Colonic mucosa (tissue), 4 donors: ENCODE results near the gene ADCY7. TPM values are rescaled to one million over a fixed set of nuclear protein-coding genes. Genes with fewer than 3 reads are reported as not detected.

Experiments used
- DNase-seq: peaks from one replicate; pipeline ENCODE4 v3.0.0-alpha.2; 2020
- H3K27ac ChIP-seq: fragments of 200-600 bp; one replicate; pipeline ENCODE4 v1.8.0; 2021
- H3K27me3 ChIP-seq: fragments of 200-600 bp; one replicate; pipeline ENCODE4 v1.8.0; 2021
- H3K36me3 ChIP-seq: fragments of 200-600 bp; one replicate; pipeline ENCODE4 v1.8.0; 2021
- H3K4me1 ChIP-seq: fragments of 200-600 bp; one replicate; pipeline ENCODE4 v1.8.0; 2021; ENCODE audit warnings: mild to moderate bottlenecking
- H3K4me3 ChIP-seq: fragments of 200-600 bp; one replicate; pipeline ENCODE4 v1.8.0; 2021
- H3K9ac ChIP-seq, 2 donors: one replicate each; pipeline ENCODE4 v1.7.0; 2013; ENCODE audit warnings: control low read depth in 2 of 2, low read depth in 2 of 2, low read length in 2 of 2
- H3K9me3 ChIP-seq: fragments of 200-600 bp; one replicate; pipeline ENCODE4 v1.8.0; 2021
- intact Hi-C: fragments of 100-400 bp; cut with DNase I; formaldehyde crosslinking; loops from one replicate; pipeline ENCODE4 v1.14.1; 2022
- microRNA-seq: library from miRNA; unstranded; fragments of <30 nt; microRNA quantifications from one replicate; pipeline ENCODE4, GENCODE V29; 2019
- total RNA-seq, 2 donors: library from RNA; stranded (reverse); fragmentation: NEBNext Ultra II Directional in 1 of 2; extraction: Animal tissue kit (Norgen Biotek cat#: 25700) in 1 of 2; gene quantifications; one replicate each; pipeline ENCODE4 v1.2.1, GENCODE V29; 2021
- TF ChIP-seq, protein P1 (sequence below): fragments of 200-600 bp; IDR thresholded peaks from one replicate; pipeline ENCODE4 v1.8.0; 2022; ENCODE audit warnings: antibody characterized with exemption, mild to moderate bottlenecking
- donor health status: healthy.
- donor health status: DM: no; HTN: no; CAD: no.
- donor health status: DM: no; HTN: no; CAD: no.

ADCY7 gene
- total RNA-seq, 2 donors from 2014 or later = 15.8 to 19.2 TPM

DNA sequence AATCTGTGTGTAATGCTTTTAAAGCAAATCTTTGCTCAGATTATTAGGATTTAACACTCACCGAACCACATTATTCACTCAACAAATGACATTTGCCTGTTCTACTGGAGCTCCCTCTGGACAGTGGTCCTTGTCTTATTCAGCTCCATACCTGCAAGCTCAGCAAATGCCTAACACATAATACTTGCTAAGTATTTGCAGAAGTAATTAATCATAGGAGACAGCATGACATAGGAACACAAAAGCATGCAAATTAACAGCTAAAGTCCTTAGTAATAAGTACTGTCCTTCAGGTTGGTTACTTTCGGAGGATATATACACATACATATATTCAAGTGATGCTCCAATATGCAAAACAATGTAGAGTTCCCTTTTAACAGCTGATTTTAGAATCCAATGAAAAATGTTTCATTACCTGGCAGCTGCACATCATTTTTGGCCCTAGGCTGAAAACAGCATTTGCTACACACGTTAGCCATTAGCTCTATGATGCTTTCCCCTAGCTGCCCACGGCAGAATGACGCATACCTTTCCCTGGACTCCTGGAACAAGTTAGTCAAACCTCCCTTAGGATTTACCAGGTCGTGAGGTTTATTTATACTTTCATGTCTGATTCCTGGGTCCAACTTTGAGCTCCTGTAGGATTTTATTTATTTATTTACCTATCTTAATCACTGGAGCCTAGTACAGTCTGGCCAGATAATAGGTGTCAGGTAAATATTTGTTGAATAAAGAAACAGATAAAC lies 93.9 kb downstream of the ADCY7 start:
- H3K9me3 ChIP-seq = no peaks in the 10 kb centered on the region
- H3K27me3 ChIP-seq = no peaks in the 10 kb centered on the region
- intact Hi-C loops = loop anchor here (5.0 to 10.0 kb wide), 2 partner anchors 115 to 333 kb away; partner anchors contain the start of gene CNEP1R1
- no peak overlapping the region for H3K9ac ChIP-seq
- H3K4me3 ChIP-seq = no peak overlapping the region
- no peaks in the 10 kb centered on the region for H3K4me1 ChIP-seq
- H3K27ac ChIP-seq = no peak overlapping the region
- no peaks in the 10 kb centered on the region for H3K36me3 ChIP-seq
- TF ChIP-seq, protein P1, sequence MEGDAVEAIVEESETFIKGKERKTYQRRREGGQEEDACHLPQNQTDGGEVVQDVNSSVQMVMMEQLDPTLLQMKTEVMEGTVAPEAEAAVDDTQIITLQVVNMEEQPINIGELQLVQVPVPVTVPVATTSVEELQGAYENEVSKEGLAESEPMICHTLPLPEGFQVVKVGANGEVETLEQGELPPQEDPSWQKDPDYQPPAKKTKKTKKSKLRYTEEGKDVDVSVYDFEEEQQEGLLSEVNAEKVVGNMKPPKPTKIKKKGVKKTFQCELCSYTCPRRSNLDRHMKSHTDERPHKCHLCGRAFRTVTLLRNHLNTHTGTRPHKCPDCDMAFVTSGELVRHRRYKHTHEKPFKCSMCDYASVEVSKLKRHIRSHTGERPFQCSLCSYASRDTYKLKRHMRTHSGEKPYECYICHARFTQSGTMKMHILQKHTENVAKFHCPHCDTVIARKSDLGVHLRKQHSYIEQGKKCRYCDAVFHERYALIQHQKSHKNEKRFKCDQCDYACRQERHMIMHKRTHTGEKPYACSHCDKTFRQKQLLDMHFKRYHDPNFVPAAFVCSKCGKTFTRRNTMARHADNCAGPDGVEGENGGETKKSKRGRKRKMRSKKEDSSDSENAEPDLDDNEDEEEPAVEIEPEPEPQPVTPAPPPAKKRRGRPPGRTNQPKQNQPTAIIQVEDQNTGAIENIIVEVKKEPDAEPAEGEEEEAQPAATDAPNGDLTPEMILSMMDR = no peak
- DNase-seq = no peak

DNA sequence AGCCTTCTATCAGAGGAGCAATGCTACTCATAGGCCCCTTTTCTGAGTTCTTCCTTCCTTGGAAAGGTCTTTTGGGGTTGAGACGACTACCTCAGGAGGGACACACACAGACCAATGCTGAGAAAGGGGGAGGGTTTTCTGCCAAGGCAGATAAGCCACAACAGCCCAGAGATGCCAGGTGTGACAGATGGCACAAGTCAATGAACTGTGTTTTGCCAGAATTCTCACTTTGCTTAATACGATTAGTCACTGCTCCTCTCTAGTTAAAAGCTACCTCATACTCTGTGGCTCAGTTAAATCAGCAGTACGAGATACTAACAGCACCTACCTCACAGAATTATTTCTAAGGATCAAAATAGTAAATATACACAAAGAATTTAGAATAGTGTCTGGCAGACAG lies 94.4 kb downstream of the ADCY7 start:
- Histone ChIP-seq H3K27me3 (no peaks in the 10 kb centered on the region), H3K36me3 (no peaks in the 10 kb centered on the region), H3K27ac (no peak overlapping the region), H3K9me3 (no peaks in the 10 kb centered on the region), H3K4me1 (no peaks in the 10 kb centered on the region), H3K9ac (no peak overlapping the region), H3K4me3 (no peak overlapping the region)
- TF ChIP-seq, protein P1 = no peak
- DNase-seq = no peak
- intact Hi-C loops = loop anchor here (5.0 to 10.0 kb wide), 2 partner anchors 116 to 333 kb away; partner anchors contain the start of gene CNEP1R1

DNA sequence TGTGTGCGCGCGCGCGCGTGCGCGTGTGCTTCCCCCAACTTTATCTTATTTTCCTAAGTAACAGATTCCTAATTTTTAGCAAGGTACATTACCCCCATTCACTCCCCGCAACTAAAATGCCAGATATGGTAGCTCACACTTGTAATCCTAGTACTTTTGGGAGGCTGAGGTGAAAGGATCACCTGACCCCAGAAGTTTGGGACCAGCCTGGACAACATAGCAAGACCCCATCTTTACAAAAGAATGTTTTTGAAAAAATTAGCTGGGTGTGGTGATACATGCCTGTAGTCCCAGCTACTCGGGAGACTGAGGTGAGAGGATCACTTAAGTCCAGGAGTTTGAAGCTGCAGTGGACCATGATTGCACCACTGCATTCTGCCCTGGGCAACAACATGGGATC lies 97.3 kb downstream of the ADCY7 start:
- DNase-seq = no peak
- H3K4me1 ChIP-seq = peaks cover 7% of the 10 kb centered on the region
- intact Hi-C loops = loop anchor here (5.0 to 10.0 kb wide), 2 partner anchors 119 to 336 kb away; partner anchors contain the start of gene CNEP1R1
- H3K4me3 ChIP-seq = no peak overlapping the region
- peaks cover 4% of the 10 kb centered on the region for H3K36me3 ChIP-seq
- TF ChIP-seq, protein P1 = no peak
- H3K9ac ChIP-seq = no peak overlapping the region
- H3K9me3 ChIP-seq = no peaks in the 10 kb centered on the region
- no peaks in the 10 kb centered on the region for H3K27me3 ChIP-seq
- H3K27ac ChIP-seq = no peak overlapping the region

DNA sequence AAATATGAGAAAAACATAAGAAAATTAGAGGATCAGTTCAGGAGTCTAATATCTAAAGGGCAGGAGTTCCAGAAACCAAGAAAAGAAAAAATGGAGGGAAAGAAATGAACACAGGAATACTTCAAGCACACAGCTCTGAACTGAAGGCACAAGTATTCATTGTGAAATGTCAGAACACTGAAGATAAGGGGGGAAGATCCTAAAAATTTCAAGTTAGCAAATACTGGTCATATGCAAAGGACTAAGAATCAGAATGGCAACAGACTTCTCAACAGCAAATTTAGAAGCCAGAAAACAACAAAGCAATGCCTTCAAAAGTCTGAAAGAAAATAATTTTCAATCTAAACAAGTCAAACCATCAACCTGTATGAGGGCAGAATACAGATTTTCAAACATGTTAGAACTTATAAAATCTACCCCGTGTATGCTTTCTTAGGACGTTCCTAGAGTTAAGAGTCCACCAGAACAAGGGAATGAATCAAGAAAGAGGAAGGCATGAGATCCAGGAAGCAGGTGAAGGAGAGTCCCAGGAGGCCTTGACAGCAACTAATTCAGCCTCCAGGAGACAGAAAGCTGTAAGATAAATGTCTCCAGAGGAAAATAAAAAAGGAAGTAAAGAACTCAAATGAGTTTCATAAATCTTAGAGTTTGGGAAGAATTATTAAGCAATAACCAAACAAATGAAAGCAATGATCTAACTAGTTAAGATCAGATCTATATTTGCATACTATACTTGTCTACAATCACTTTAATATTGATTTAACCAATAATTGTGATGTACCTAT lies 99.6 kb downstream of the ADCY7 start:
- no peak overlapping the region for H3K27ac ChIP-seq
- TF ChIP-seq, protein P1 = no peak
- DNase-seq = no peak
- H3K27me3 ChIP-seq = no peaks in the 10 kb centered on the region
- H3K36me3 ChIP-seq = peaks cover 4% of the 10 kb centered on the region
- no peak overlapping the region for H3K9ac ChIP-seq
- intact Hi-C loops = loop anchor here (10.0 kb wide), 1 partner anchor 121 kb away; no protein-coding TSS in a partner anchor
- peaks cover 7% of the 10 kb centered on the region for H3K4me1 ChIP-seq
- H3K4me3 ChIP-seq = no peak overlapping the region
- no peaks in the 10 kb centered on the region for H3K9me3 ChIP-seq

Small RNA genes within 50 kb of the gene (microRNA-seq; reads per million reads assigned to microRNA genes)
- gene MIR6771 = not detected

Other genes with a start within 250 kb of the ADCY7 start
- 10 to 100 TPM; 13.4 to 22.4 TPM for gene CNEP1R1, start 241.3 kb upstream of the ADCY7 start, total RNA-seq
- 10 to 100 TPM; 18.1 to 26.9 TPM for gene HEATR3, start 200.6 kb upstream of the ADCY7 start, total RNA-seq
- gene TENT4B, start 113.2 kb upstream of the ADCY7 start, total RNA-seq = 10 to 100 TPM; 13.5 to 15.6 TPM
- 10 to 100 TPM; 69.9 to 76.3 TPM for gene BRD7, start 102.4 kb downstream of the ADCY7 start, total RNA-seq